NOMO-1 (cell line): ENCODE results near the gene DYNC1H1.
A peak's percentile ranks its signal among the peaks of the same experiment; 100 is the strongest.
"Not testable (repeated sequence)": the region's sequence is repeated elsewhere in the genome, so short reads cannot be mapped to it uniquely, and the experiment has no call there.

ENCODE experiments used
- DNase-seq, 2 experiments: peaks; one replicate each; lab custom pipeline; 2025; ENCODE audit not compliant: unreplicated experiment in 2 of 2; lab: John Stamatoyannopoulos, UW

DYNC1H1 gene

GRCh38 chr14:102058961-102059360 lies 94.6 kb downstream of the DYNC1H1 start:
- DNase-seq = no peak

- peak; percentile 56 to 76 for DNase-seq
These were observed 98.9 kb downstream of the DYNC1H1 start for GRCh38 chr14:102063109-102063807.

GRCh38 chr14:102063808-102064429 lies 99.5 kb downstream of the DYNC1H1 start:
- DNase-seq = no peak

- DNase-seq = not testable (repeated sequence)
These were observed 100.2 kb downstream of the DYNC1H1 start for GRCh38 chr14:102064590-102064989.

GRCh38 chr14:102066041-102066451 lies 101.7 kb downstream of the DYNC1H1 start:
- DNase-seq = no peak

GRCh38 chr14:102071283-102071998 lies 107.1 kb downstream of the DYNC1H1 start:
- no peak for DNase-seq

DNA sequence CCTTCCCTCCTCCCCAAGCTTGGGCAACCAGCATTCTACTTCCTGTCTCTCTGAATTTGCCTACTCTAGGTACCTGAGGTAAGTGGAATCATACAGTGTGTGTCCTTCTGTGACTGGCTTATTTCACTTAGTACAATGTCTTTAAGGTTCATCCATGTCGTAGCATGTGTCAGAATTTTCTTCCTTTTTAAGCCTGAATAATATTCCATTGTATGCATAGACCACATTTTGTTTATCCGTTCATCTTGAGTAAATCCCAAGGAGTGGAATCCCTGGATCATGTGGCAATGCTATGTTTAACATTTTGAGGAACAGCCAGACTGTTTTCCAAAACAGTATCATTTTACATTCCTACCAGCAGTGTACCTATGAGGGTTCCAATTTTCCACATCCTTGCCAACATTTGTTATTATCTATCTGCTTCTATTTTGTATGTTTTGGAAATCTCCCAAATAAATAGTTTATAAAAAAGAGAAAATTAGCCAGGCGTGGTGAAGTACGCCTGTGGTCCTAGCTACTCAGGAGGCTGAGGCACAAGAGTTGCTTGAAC lies 110.1 kb downstream of the DYNC1H1 start:
- no peak for DNase-seq

DNA sequence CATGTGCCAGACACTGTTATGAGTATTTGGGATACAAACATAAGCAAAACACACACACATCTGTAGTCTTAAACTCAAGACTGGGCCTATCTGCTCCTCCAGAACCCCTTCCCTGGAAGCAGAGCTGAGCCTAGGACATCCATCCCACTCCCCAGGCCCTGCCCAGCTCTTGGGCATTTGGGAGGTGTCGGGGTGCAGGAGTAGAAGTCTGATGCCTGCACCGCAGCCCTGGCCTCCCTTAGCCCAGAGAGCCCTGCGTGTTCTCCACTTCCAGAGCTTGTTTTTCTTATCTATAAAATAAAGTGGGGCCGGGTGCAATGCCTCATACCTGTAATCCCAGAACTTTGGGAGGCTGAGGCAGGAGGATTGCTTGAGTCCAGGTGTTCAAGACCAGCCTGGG lies 110.8 kb downstream of the DYNC1H1 start:
- no peak for DNase-seq

- no peak for DNase-seq
These were observed 113.0 kb downstream of the DYNC1H1 start for GRCh38 chr14:102077382-102077709.

GRCh38 chr14:102078361-102078791 lies 114.0 kb downstream of the DYNC1H1 start:
- not testable (repeated sequence) for DNase-seq

- no peak for DNase-seq
These were observed 114.7 kb downstream of the DYNC1H1 start for GRCh38 chr14:102078831-102079699.

- no peak for DNase-seq
These were observed 115.3 kb downstream of the DYNC1H1 start for GRCh38 chr14:102079700-102079979.

- DNase-seq = no peak
These were observed 116.1 kb downstream of the DYNC1H1 start for GRCh38 chr14:102080183-102081080.

GRCh38 chr14:102081231-102082080 lies 117.1 kb downstream of the DYNC1H1 start:
- DNase-seq = no peak

DNA sequence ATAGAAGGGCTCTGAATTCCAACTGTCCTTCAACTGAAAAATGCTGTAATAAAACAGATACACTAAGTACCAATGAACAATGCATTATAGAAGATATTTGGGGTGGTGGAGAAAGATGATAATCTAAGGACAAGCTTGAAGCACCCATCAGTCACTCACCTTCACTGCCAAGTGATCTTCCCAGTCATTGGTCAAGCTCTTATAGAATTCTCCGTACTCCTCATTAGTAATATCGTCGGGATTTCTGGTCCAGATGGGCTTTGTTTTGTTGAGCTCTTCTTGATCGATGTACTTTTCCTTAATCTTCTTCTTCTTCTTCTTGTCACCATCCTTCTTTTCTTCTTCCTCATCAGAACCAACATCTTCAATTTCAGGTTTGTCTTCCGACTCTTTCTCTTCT lies 120.1 kb downstream of the DYNC1H1 start:
- not testable (repeated sequence) for DNase-seq

DNA sequence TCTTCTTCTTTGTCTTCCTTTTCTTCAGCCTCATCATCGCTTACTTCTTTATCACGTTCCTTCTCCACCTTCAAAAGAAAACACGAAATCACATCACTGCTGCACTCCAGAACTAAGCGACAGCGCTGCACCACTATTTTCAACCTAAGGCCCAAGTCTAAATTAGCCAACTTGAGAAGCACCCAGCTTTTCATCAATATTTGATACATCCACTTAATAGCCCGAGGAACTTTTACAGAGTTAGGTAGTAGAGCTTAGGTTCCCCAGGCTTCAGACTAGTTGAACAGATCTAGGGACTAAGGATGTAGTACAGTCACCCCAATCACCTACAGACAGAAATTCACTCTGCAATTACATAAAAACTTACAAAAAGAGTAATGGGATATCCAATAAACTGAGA lies 120.6 kb downstream of the DYNC1H1 start:
- DNase-seq = no peak

DNA sequence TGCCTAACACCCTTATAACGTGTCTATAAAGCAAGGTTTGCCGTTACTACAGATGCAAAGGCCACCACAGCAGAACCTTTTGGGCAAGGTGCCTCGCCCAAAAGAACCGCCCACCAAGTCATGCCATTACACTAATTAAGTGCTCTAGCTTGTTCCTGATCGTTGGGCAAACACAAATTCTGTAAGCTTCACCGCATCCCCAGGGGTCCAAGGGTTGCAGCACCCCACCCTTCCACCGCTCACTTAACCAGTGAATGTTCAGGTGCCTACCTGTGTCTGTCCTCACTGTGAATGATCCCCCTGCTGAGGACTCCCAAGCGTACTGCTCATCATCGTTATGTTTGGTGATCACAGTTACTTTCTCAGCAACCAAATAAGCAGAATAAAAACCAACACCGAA lies 121.1 kb downstream of the DYNC1H1 start:
- DNase-seq = no peak

- DNase-seq = peak; percentile 42 to 62
These were observed 121.8 kb downstream of the DYNC1H1 start for GRCh38 chr14:102085948-102086708.

- no peak for DNase-seq
These were observed 122.3 kb downstream of the DYNC1H1 start for GRCh38 chr14:102086709-102086971.
